ENCODE data around the gene RFT1.

Gene RFT1

DNA sequence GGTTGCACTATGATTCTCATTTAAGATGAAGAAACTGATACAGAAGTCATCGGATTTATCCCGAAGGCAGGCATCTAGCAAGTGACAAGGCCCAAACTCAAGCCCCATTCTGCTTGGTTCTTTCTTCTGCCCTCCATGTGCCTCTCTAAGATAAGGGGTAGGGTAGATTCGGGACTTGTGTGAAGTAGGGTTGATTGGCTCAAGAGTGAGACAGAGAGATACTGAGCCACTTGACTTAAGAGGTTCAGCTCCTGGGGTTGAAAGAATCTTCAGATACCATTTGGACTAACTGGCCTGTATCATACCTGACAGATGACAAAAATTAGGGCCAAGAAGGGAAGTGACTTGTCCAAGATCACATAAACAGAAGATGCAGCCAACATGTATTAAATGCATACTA, 891 bp downstream of the RFT1 start:
- Mint-ChIP-seq H3K9me3 (no peaks in the 10 kb centered on the region), H3K4me1 (peaks cover 25% of the 10 kb centered on the region)
- no peak for ATAC-seq

DNA sequence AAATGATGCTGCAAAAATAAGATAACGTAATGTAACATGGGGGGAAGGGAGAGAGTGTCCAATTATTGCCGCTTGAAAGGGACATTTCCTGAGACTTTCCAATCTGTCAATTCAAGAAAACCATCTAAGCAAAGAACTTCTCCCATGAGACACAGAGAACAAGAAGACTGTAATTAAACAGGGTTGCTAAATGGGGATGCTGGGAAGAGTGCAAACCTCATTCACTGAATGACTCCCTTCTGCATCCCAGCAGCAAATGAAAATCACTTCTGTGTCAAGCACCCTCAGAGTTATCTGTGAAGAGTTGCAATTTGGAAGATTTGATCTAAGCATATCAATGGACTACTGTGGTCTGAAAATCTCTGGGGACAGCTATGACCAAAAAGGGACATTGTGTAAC, 3.6 kb downstream of the RFT1 start:
- ATAC-seq (no peak), DNase-seq (no peak)
- no peaks in the 10 kb centered on the region for H3K27me3 Mint-ChIP-seq
- no peaks in the 10 kb centered on the region for H3K9me3 Mint-ChIP-seq
- no peak overlapping the region for H3K27ac Mint-ChIP-seq
- no peak overlapping the region for H3K4me3 Mint-ChIP-seq
- H3K4me1 Mint-ChIP-seq, result peaks cover 25% of the 10 kb centered on the region
- peaks cover 34% of the 10 kb centered on the region for H3K36me3 Mint-ChIP-seq (ENCODE audit: low read depth)

More for the DNA sequence above, 891 bp downstream of the RFT1 start:
- Mint-ChIP-seq H3K36me3 (ENCODE audit: low read depth) (peaks cover 15% of the 10 kb centered on the region), H3K27me3 (no peaks in the 10 kb centered on the region), H3K4me3 (peak overlapping the region; percentile 95), H3K27ac (peak overlapping the region; percentile 99)
- no peak for DNase-seq

DNA sequence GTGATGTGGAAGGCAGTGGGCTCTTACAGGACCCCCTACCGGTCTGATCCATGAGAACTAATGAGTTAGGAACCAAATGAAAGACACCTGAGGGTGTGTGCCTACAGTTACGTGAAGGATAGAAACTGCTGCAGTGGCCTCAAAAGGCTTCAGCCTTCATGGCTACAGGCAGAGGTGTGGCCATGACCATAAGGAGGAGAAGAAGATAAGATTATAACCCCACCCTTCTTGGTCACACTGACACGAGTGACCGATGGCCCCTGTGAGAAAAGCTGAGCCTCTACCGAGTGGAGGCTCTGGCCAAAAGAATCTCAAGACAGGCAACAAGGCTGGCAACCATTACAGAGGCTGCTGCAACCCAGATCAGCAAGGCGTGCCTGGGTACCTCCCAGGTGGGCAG, 6.3 kb downstream of the RFT1 start:
- no peaks in the 10 kb centered on the region for H3K9me3 Mint-ChIP-seq
- no peak overlapping the region for H3K27ac Mint-ChIP-seq
- no peak overlapping the region for H3K4me3 Mint-ChIP-seq
- no peak for DNase-seq
- ATAC-seq, result no peak
- peaks cover 8% of the 10 kb centered on the region for H3K4me1 Mint-ChIP-seq
- H3K36me3 Mint-ChIP-seq (ENCODE audit: low read depth), result peaks cover 43% of the 10 kb centered on the region
- H3K27me3 Mint-ChIP-seq, result no peaks in the 10 kb centered on the region

DNA sequence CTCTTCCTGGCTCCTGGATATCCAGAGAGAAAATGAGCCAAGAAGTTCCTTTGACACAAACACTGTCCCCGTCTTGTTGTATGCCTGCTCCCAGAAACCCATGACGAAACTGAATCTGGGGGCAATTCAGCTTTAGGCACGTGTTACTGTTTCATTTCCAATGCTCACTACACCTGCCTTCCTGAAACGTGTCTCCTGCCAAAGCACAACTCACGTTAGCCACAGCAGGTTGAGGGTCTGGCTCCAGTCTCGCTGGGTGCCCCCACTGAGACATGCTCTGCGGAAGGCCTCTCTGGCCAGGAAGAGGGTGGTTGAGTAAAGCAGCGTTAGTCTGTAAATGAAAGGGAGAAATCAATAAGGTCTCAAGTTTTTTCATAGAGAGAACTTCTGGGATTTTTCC, 6.7 kb downstream of the RFT1 start:
- DNase-seq (no peak), ATAC-seq (no peak)
- Mint-ChIP-seq H3K27me3 (no peaks in the 10 kb centered on the region), H3K4me1 (peaks cover 4% of the 10 kb centered on the region), H3K4me3 (no peak overlapping the region), H3K27ac (no peak overlapping the region), H3K9me3 (no peaks in the 10 kb centered on the region), H3K36me3 (ENCODE audit: low read depth) (peaks cover 42% of the 10 kb centered on the region)

DNA sequence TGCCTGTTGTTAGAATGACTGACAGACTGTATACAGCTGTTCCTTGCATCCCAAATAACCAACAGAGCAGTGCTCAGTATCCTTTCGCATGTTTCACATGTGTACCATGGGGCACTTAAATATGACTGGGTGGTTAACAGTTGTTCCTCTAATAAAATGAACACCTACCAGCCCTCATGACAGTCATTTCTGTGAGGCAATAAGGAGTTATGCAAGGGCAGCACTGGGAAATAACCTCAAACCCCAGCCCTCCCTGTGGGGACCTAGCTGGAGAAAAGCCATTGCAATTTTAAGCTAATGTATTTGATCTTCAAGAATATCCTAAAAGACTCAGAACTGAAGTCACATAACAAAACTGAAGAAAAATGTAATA, 7.3 kb downstream of the RFT1 start:
- no peak overlapping the region for H3K27ac Mint-ChIP-seq
- H3K9me3 Mint-ChIP-seq, result no peaks in the 10 kb centered on the region
- H3K4me3 Mint-ChIP-seq, result no peak overlapping the region
- no peak for ATAC-seq
- H3K4me1 Mint-ChIP-seq, result no peaks in the 10 kb centered on the region
- no peaks in the 10 kb centered on the region for H3K27me3 Mint-ChIP-seq
- DNase-seq, result no peak
- peaks cover 47% of the 10 kb centered on the region for H3K36me3 Mint-ChIP-seq (ENCODE audit: low read depth)

DNA sequence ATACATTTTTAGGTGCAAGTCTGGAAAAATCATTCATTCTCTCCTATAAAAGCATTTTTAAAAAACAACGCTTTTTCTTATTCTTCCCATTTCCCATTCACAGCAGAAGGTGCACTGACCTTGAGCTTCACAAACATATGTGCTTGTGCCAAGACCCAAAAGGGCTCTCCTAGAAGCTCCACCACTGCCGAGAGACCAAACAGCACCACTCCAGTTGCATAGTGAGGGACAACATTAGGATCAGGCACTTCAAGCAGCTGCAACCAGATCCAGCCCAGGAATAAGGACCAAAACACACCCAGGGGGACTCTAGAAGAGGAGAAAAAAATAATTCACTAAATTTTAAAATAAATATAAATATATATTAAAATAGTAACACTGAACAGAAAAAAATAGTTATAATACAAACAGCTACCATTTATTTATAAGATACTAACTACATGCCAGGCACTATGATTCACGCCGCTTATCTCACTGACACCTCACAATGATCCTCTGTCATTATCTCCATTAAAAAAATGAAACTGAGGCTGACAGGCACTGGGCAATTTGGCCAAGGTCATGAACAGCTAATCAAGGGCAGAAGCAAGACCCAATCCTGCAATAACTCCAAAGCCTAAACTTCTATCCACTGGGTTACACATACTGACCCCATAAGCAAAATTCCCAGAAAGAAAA, 7.8 kb downstream of the RFT1 start:
- Mint-ChIP-seq H3K4me3 (no peak overlapping the region), H3K27ac (no peak overlapping the region), H3K4me1 (no peaks in the 10 kb centered on the region), H3K9me3 (no peaks in the 10 kb centered on the region), H3K27me3 (no peaks in the 10 kb centered on the region), H3K36me3 (ENCODE audit: low read depth) (peaks cover 50% of the 10 kb centered on the region)
- ATAC-seq, result no peak
- no peak for DNase-seq

DNA sequence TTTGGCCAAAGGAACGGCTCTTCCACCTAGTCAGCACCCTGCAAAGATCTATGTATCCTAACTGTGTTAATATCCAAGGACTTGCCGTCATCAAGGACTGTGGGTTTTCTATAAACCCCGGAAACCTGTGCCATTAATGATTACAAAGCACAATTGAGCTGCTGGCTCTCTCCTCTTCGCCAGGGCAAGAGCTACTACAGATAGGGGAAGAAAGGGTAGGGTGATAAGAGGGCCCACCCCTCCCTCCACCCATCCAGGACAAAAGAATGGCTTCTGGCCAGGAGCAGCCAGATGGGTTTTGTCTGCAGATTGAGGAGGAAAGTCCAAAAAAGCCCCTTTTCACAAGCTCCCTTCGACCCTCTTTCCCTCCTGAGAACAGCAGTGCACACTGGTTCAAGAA, 9.9 kb downstream of the RFT1 start:
- H3K27ac Mint-ChIP-seq, result no peak overlapping the region
- H3K4me3 Mint-ChIP-seq, result no peak overlapping the region
- no peaks in the 10 kb centered on the region for H3K27me3 Mint-ChIP-seq
- H3K36me3 Mint-ChIP-seq (ENCODE audit: low read depth), result peaks cover 56% of the 10 kb centered on the region
- DNase-seq, result no peak
- H3K4me1 Mint-ChIP-seq, result no peaks in the 10 kb centered on the region
- ATAC-seq, result no peak
- no peaks in the 10 kb centered on the region for H3K9me3 Mint-ChIP-seq

DNA sequence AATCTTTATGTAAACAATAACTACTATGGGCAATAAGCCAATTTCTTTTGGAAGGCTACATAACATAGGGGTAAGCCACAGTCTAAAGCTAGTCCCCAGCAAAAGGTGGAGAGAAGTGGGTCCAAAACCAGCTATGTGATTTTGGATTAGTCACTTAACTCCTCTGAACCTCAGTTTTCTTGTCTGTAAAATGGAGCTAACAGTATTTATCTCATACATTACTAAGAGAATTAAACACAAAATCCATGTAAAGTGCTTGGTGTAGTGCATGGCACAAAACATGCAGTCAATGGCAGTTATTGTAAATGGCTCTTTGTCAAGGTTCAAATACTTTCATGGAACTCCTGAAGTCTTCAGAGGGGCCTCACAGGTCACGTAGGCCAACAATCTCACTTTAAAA, 13.3 kb downstream of the RFT1 start:
- Mint-ChIP-seq H3K9me3 (no peaks in the 10 kb centered on the region), H3K27me3 (no peaks in the 10 kb centered on the region), H3K4me1 (no peaks in the 10 kb centered on the region), H3K27ac (no peak overlapping the region), H3K4me3 (no peak overlapping the region), H3K36me3 (ENCODE audit: low read depth) (peaks cover 33% of the 10 kb centered on the region)
- ATAC-seq, result no peak
- no peak for DNase-seq

DNA sequence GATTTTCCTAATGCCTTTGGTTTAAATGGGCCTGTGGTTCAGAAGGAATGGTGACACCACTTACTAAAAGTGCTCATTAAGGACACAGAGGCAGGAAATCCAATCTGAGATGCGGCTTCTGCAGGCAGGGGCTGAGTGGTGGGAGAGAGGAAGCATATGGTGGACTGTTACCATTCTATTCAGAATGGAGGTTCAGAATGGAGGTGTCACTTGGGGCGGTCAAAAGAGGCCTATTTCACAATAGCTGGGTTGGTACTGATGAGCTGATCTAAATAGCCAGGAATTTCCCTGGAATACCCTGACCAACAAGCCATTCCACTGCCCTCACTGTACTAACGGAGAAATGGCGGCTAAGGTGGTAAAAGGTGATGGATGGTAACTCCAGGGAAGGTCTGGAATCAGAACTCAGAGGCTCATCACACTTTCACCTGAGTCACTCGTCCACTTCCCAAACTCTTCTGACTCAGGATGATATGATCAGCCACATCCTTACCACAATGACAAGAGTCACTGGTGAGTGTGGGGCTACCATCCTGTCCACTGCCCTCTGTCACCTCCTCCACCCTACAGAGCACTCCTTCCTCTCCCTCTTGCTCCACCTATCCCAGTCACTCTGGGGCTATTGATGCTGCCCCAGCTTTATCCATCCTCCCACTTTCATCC, 15.7 kb downstream of the RFT1 start:
- Mint-ChIP-seq H3K4me3 (no peak overlapping the region), H3K36me3 (ENCODE audit: low read depth) (peaks cover 31% of the 10 kb centered on the region), H3K4me1 (peaks cover 9% of the 10 kb centered on the region), H3K9me3 (no peaks in the 10 kb centered on the region), H3K27me3 (no peaks in the 10 kb centered on the region), H3K27ac (no peak overlapping the region)
- DNase-seq (no peak), ATAC-seq (peak; percentile 86)

DNA sequence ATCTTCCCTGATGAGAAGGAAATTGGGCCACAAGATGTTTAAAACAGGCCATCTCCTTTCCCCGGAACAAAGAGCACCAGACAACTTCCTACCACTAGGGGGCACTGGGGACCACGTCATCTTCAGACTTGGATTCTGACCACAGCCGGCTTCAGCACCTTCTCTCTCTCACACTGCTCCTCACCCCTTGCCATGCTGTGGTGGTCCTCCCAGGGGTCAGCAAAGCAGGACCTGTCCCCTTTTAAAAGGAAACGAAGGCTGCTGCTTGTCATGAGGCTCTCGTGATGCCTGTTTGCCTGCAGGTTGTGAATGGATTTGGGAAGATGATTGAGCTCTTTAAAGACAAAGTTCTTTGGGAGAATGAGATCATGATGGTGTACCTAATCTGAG, 16.2 kb downstream of the RFT1 start:
- no peak overlapping the region for H3K27ac Mint-ChIP-seq
- ATAC-seq, result peak; percentile 64
- no peak overlapping the region for H3K4me3 Mint-ChIP-seq
- no peaks in the 10 kb centered on the region for H3K27me3 Mint-ChIP-seq
- H3K9me3 Mint-ChIP-seq, result no peaks in the 10 kb centered on the region
- peaks cover 33% of the 10 kb centered on the region for H3K36me3 Mint-ChIP-seq (ENCODE audit: low read depth)
- H3K4me1 Mint-ChIP-seq, result peaks cover 14% of the 10 kb centered on the region
- peak; percentile 84 for DNase-seq

DNA sequence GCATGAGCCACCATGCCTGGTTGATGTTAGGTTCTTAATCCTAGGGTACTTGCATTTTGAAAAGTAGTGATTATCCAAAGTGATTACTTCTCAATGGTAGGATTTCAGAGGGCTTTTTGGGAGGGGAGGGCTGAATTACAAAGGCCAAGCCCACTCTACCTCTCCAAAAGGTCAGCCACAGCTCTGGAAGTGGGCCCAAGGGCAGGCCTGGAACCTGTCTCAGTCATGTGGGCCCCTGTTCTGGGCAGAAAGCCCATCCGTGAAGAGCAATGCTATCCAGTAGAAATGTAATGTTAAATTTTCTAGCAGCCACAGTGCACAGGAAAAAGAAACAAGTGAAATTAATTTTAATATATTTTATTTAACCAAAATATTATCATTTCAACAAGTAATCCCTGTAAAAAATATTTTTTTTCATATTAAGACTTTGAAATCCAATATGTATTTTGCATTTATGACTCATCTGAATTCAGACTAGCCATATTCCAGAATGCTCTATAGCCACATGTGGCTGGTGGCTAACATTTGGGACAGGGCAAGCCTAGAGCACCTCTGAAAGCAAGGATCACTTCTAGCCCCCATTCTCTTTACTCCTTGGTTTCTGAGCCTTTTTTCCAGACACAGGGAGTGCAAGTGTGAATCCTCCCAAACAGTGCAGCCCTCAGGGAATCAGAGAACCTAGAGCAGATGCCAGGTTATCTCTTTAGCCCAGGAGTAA, 16.8 kb downstream of the RFT1 start:
- H3K4me1 Mint-ChIP-seq, result peaks cover 17% of the 10 kb centered on the region
- no peak overlapping the region for H3K4me3 Mint-ChIP-seq
- DNase-seq, result no peak
- no peak overlapping the region for H3K27ac Mint-ChIP-seq
- H3K27me3 Mint-ChIP-seq, result no peaks in the 10 kb centered on the region
- H3K36me3 Mint-ChIP-seq (ENCODE audit: low read depth), result peaks cover 32% of the 10 kb centered on the region
- no peak for ATAC-seq
- H3K9me3 Mint-ChIP-seq, result no peaks in the 10 kb centered on the region

DNA sequence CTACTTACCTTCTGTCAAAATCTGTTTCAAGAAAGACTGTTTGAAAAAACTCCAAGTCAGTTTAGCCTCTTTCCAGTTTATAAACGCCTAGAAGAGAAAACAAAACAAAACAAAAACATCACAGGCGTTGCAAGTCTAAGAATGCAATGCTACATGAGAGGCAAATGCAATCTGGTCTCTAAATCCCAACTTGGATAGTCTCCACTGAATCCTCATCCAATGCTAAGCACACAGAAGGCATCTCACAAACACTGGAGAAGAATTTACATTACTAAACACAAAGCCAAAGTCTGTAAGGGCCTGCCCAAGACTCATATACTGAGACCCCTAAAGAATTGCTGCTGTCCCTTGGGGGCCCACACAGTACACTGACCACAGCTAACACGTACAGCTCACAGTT, 18.4 kb downstream of the RFT1 start:
- Mint-ChIP-seq H3K4me3 (no peak overlapping the region), H3K27ac (no peak overlapping the region), H3K4me1 (peaks cover 19% of the 10 kb centered on the region), H3K36me3 (ENCODE audit: low read depth) (peaks cover 22% of the 10 kb centered on the region), H3K27me3 (no peaks in the 10 kb centered on the region), H3K9me3 (no peaks in the 10 kb centered on the region)
- ATAC-seq, result no peak
- DNase-seq, result no peak

DNA sequence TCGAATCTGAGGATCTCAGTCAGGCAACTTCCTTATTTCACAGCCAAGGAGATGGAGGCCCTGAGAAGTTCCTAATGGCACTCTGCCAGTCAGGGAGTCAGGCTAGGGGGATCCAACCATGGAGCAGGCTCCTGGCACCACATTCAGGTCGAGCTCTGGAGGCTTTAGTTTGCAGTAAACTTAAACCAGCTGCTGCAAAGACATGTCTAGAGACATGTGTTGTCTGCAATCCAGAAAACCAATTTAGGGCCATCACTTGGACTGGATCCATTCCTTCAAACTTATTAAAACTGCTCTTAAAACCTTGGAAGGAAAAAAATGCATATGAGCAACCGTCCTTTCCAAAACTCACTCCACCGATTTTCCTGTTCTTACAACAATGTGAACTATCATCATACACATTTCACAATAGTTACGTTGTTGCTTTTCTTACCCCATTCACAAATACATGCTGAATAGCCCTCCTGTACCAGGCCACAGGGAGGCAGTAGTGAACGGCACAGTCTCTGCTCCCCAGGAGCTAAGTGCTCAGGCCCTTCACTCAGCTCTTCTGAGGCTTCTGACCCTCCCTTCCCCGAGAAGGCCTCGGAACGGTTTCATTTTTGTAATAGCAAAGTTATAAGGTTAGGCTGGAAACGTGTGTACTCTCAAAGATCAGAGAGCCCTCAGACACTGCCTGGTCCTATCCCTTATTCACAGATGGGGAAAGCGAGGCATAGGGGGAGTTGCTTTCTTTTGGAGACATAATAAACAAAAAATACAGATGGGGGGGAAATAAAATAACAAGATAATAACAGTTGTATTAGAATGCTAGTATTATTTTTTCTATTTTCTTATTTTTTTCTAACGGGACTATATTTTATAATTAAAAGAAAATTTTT, 20.1 kb downstream of the RFT1 start:
- H3K4me1 Mint-ChIP-seq, result peaks cover 21% of the 10 kb centered on the region
- H3K4me3 Mint-ChIP-seq, result no peak overlapping the region
- H3K36me3 Mint-ChIP-seq (ENCODE audit: low read depth), result peaks cover 30% of the 10 kb centered on the region

DNA sequence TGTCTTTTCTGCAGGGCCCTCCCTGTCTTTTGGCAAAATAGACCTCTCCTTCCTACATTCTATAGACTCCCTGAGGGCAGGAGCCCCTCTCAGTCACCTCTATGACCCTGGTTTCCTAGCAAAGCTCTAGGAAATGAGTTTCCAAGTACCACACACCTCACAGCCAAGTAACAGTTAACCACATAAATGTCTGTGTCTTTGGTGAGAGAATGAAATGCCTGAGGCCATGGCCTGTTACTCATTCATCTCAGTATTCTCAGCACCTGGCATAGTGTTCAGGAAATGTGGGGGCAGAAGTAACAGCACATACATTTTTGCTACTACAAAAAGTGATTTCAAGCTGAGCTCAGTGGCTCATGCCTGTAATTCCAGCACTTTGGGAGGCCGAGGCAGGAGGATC, 21.0 kb downstream of the RFT1 start:
- no peaks in the 10 kb centered on the region for H3K27me3 Mint-ChIP-seq
- no peaks in the 10 kb centered on the region for H3K9me3 Mint-ChIP-seq
- peaks cover 30% of the 10 kb centered on the region for H3K36me3 Mint-ChIP-seq (ENCODE audit: low read depth)
- peak overlapping the region; percentile 35 for H3K27ac Mint-ChIP-seq
- peaks cover 28% of the 10 kb centered on the region for H3K4me1 Mint-ChIP-seq
- H3K4me3 Mint-ChIP-seq, result no peak overlapping the region
- DNase-seq (no peak), ATAC-seq (peak; percentile 86)

More for the DNA sequence above, 20.1 kb downstream of the RFT1 start:
- Mint-ChIP-seq H3K27ac (peak overlapping the region; percentile 35), H3K27me3 (no peaks in the 10 kb centered on the region), H3K9me3 (no peaks in the 10 kb centered on the region)
- DNase-seq (peak; percentile 39), ATAC-seq (no peak)

Measured in activated naive CD8-positive, alpha-beta T cell treated with anti-CD3 and anti-CD28 coated beads, Interleukin-2, amount 50 U/mL, for 24 hours (primary cell).